GM12878 (cell line): ENCODE measurements around the gene ARHGAP15. TPM values are rescaled to one million over a fixed set of nuclear protein-coding genes. Genes with fewer than 3 reads are reported as not detected.

ENCODE experiments used
- ATAC-seq: fragments of 200-7000 bp; cut with Tn5 transposase; 3 replicates; pipeline ENCODE4 v1.9.1; 2020; ENCODE audit warnings: mild to moderate bottlenecking, moderate library complexity
- BruUV-seq: library from RNA; stranded (reverse); fragments of 400-500 nt; replicated peaks from 2 replicates; lab custom pipeline; 2021; lab: Mats Ljungman, UMichigan
- CTCF ChIA-PET: fragments of 300-600 bp; sonication (Branson Sonifier 250); formaldehyde crosslinking; extraction: SDS; loops from one replicate; lab custom pipeline; 2021; ENCODE audit warnings: inconsistent platforms; lab: Yijun Ruan, JAX
- POLR2A ChIA-PET: fragments of 350-600 bp; formaldehyde crosslinking; extraction: SDS; loops from one replicate; lab custom pipeline; 2021; ENCODE audit warnings: inconsistent platforms; lab: Charles Lee
- RAD21 ChIA-PET: fragments of 300-600 bp; sonication (Branson Sonifier 250); formaldehyde crosslinking; loops from one replicate; lab custom pipeline; 2023; ENCODE audit warnings: antibody characterized with exemption; ENCODE audit not compliant: unreplicated experiment; lab: Charles Lee
- SMC1A ChIA-PET: fragments of 300-600 bp; sonication (Branson Sonifier 250); formaldehyde crosslinking; loops from one replicate; lab custom pipeline; 2023; ENCODE audit not compliant: unreplicated experiment, uncharacterized antibody; lab: Charles Lee
- DNase-seq: peaks from one replicate; pipeline ENCODE4 v3.0.0-alpha.2; 2011; ENCODE audit warnings: low read depth, low spot score
- FAIRE-seq: peaks from 3 replicates; lab custom pipeline; 2011; peaks lifted over from hg19 to GRCh38; lab: Jason Lieb, UNC
- H2AFZ ChIP-seq: 2 replicates; pipeline ENCODE4 v1.6.0; 2011; ENCODE audit warnings: low read depth, low read length, control low read depth; ENCODE audit not compliant: control insufficient read depth
- H3K27ac ChIP-seq: 2 replicates; pipeline ENCODE4 v1.5.1; 2011; ENCODE audit warnings: control low read depth; ENCODE audit not compliant: control insufficient read depth, insufficient read depth
- H3K27me3 ChIP-seq, 2 experiments: replicated peaks in 1 of 2; 2 replicates each; pipeline versions ENCODE4 v1.6.0 to v1.6.1; 2011; ENCODE audit warnings: low read length in 1 of 2; ENCODE audit not compliant: control insufficient read depth in 2 of 2, insufficient read depth in 2 of 2
- H3K36me3 ChIP-seq, 2 experiments: 2 replicates each; pipeline ENCODE4 v1.5.1; 2011; ENCODE audit warnings: low read length in 1 of 2; ENCODE audit not compliant: control insufficient read depth in 2 of 2, insufficient read depth in 2 of 2
- H3K4me1 ChIP-seq: 2 replicates; pipeline ENCODE4 v1.6.1; 2011; ENCODE audit warnings: mild to moderate bottlenecking, low read length, moderate library complexity, mixed read lengths; ENCODE audit not compliant: control insufficient read depth, insufficient read depth
- H3K4me2 ChIP-seq: 2 replicates; pipeline ENCODE4 v1.6.0; 2011; ENCODE audit warnings: control low read depth; ENCODE audit not compliant: control insufficient read depth, insufficient read depth
- H3K4me3 ChIP-seq: fragments of 200-600 bp; sonication (generic); 2 replicates; pipeline ENCODE4 v1.5.1; 2016
- H3K79me2 ChIP-seq: 2 replicates; pipeline ENCODE4 v1.6.0; 2011; ENCODE audit warnings: low read length; ENCODE audit not compliant: control insufficient read depth, insufficient read depth
- H3K9ac ChIP-seq: 2 replicates; pipeline ENCODE4 v1.8.0; 2011; ENCODE audit warnings: low read length, control low read depth, mixed read lengths; ENCODE audit not compliant: control insufficient read depth, insufficient read depth
- H3K9me3 ChIP-seq: replicated peaks from 3 replicates; pipeline ENCODE4 v1.5.1; 2011; ENCODE audit warnings: mild to moderate bottlenecking, low read length; ENCODE audit not compliant: control insufficient read depth, insufficient read depth
- H4K20me1 ChIP-seq: 2 replicates; pipeline ENCODE4 v1.6.0; 2011; ENCODE audit not compliant: control insufficient read depth, insufficient read depth
- CHD4 ChIP-seq: fragments of 200-600 bp; sonication (generic); IDR thresholded peaks from 2 replicates; pipeline ENCODE4 v1.6.1; 2016; ENCODE audit warnings: mild to moderate bottlenecking
- KDM1A ChIP-seq: fragments of 200-600 bp; sonication (generic); IDR thresholded peaks from 2 replicates; pipeline ENCODE4 v1.6.1; 2016; ENCODE audit warnings: borderline replicate concordance
- MEF2A ChIP-seq: IDR thresholded peaks from 2 replicates; pipeline ENCODE4 v1.6.1; 2011; ENCODE audit warnings: low read depth, mild to moderate bottlenecking, low read length, moderate library complexity; ENCODE audit not compliant: insufficient read depth
- MEF2B ChIP-seq: fragments of 450-650 bp; IDR thresholded peaks from 2 replicates; pipeline ENCODE4 v1.6.1; 2018; ENCODE audit warnings: mild to moderate bottlenecking, moderate library complexity; ENCODE audit not compliant: partially characterized antibody, poor library complexity, severe bottlenecking
- NBN ChIP-seq: fragments of 450-650 bp; IDR thresholded peaks from 2 replicates; pipeline ENCODE4 v1.6.1; 2016
- NR2C1 ChIP-seq: fragments of 450-650 bp; IDR thresholded peaks from 2 replicates; pipeline ENCODE4 v1.6.1; 2017; ENCODE audit warnings: antibody characterized with exemption, mild to moderate bottlenecking, moderate library complexity
- NR2F1 ChIP-seq: fragments of 450-650 bp; conservative IDR thresholded peaks from 2 replicates; pipeline ENCODE4 v1.6.1; 2017; ENCODE audit warnings: mild to moderate bottlenecking
- RAD21 ChIP-seq: IDR thresholded peaks from 2 replicates; pipeline ENCODE4 v1.6.1; 2011; ENCODE audit warnings: mild to moderate bottlenecking, low read depth, low read length, moderate library complexity; ENCODE audit not compliant: insufficient read depth
- RAD51 ChIP-seq: fragments of 450-650 bp; IDR thresholded peaks from 2 replicates; pipeline ENCODE4 v1.6.1; 2016; ENCODE audit warnings: moderate library complexity, mild to moderate bottlenecking, inconsistent platforms
- SMC3 ChIP-seq: IDR thresholded peaks from 2 replicates; pipeline ENCODE4 v1.6.1; 2011; ENCODE audit warnings: low read length, improper control_type of control experiment, borderline replicate concordance
- SP1 ChIP-seq: IDR thresholded peaks from one replicate; pipeline ENCODE4 v1.6.1; 2011; ENCODE audit warnings: low read depth, low read length
- TBL1XR1 ChIP-seq: IDR thresholded peaks from 2 replicates; pipeline ENCODE4 v1.6.1; 2012; ENCODE audit warnings: low read depth, low read length, improper control_type of control experiment
- WGBS: methylation state at CpG from one replicate; pipeline ENCODE4 v1.1.6; 2016; ENCODE audit warnings: low lambda C conversion rate; ENCODE audit not compliant: insufficient replicate concordance, insufficient coverage; ENCODE audit errors: missing lambda C conversion rate; 5-methylcytosine and 5-hydroxymethylcytosine counted together
- in situ Hi-C: fragments of 300-500 bp; cut with MboI; formaldehyde crosslinking; loops from 9 replicates; pipeline ENCODE4 v1.14.3; 2018; ENCODE audit warnings: mixed read lengths
- intact Hi-C: fragments of 100-400 bp; cut with micrococcal nuclease; formaldehyde crosslinking; loops from one replicate; pipeline ENCODE4 v1.14.2; 2022; ENCODE audit not compliant: unreplicated experiment
- polyA plus RNA-seq, 11 experiments: library from polyadenylated mRNA; depleted of rRNA in 4 of 11; unstranded in 6 of 11; stranded (reverse) in 5 of 11; fragments of >200 nt; fragmentation: Nextera tagmentation in 4 of 11; fragmentation: Illumina TruSeq in 1 of 11; extraction: Ambion mirVana in 4 of 11; extraction: Trizol in 1 of 11; gene quantifications; 1 replicate in 1 of 11; 2 replicates in 10 of 11; pipeline versions ENCODE4 v1.2.1 to v1.2.3, GENCODE V29; 2011 to 2016; ENCODE audit warnings: inconsistent platforms in 2 of 11, missing spikeins in 2 of 11, low read depth in 1 of 11
- total RNA-seq, 4 experiments: library from RNA; depleted of rRNA in 3 of 4; stranded (reverse); fragments of >200 nt in 3 of 4; fragmentation: Illumina TruSeq in 1 of 4; extraction: Trizol in 1 of 4; gene quantifications; 2 replicates each; pipeline versions ENCODE4 v1.2.1 to v1.2.3, GENCODE V29; 2013 to 2021
- TF ChIP-seq, protein P1 (sequence below), 3 experiments: IDR thresholded peaks in 2 of 3; conservative IDR thresholded peaks in 1 of 3; 2 replicates each; pipeline ENCODE4 v1.5.1; 2011; ENCODE audit warnings: low read depth in 3 of 3, low read length in 3 of 3, mild to moderate bottlenecking in 3 of 3, control low read depth in 2 of 3, moderate library complexity in 2 of 3, inconsistent platforms in 1 of 3, mixed read lengths in 1 of 3; ENCODE audit not compliant: control insufficient read depth in 2 of 3, insufficient read depth in 1 of 3; ENCODE audit errors: extremely low read depth in 1 of 3

Gene ARHGAP15
- total and polyA plus RNA-seq, 10 of the 15 experiments (the other 5 are each of a cell fraction or from before 2014, with no cell fraction given), result 38.0 to 92.6 (median 66.7) TPM

DNA sequence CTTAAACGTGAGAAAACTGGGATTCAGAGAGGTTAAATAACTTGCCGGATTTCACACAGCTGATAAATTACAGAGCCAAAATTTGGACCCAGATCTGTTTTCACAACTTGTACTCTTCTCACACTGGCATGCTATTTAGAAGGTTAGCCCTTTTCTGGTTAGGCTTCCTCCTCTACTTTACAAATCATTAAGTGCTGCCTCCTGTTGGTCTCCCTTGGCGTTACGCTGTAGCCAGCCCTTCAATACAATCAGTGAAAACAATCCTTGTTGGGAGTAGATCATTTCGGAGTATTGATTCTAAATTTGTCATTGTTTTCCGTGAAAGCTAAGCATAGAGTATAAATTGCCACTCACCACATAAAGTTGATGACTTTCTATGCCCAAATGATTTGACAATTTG lies 153.5 kb downstream of the ARHGAP15 start:
- H3K27me3 ChIP-seq, result no peaks in the 10 kb centered on the region
- CTCF ChIA-PET, result interaction anchor here (0.9 to 12.8 kb wide), 7 partner anchors 9 to 248 kb away, joined by 3 to 100 read pairs (median 8); no protein-coding TSS in a partner anchor
- TF ChIP-seq, protein P1, sequence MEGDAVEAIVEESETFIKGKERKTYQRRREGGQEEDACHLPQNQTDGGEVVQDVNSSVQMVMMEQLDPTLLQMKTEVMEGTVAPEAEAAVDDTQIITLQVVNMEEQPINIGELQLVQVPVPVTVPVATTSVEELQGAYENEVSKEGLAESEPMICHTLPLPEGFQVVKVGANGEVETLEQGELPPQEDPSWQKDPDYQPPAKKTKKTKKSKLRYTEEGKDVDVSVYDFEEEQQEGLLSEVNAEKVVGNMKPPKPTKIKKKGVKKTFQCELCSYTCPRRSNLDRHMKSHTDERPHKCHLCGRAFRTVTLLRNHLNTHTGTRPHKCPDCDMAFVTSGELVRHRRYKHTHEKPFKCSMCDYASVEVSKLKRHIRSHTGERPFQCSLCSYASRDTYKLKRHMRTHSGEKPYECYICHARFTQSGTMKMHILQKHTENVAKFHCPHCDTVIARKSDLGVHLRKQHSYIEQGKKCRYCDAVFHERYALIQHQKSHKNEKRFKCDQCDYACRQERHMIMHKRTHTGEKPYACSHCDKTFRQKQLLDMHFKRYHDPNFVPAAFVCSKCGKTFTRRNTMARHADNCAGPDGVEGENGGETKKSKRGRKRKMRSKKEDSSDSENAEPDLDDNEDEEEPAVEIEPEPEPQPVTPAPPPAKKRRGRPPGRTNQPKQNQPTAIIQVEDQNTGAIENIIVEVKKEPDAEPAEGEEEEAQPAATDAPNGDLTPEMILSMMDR (IDR thresholded peaks at IDR 0.05 in 2 of 3, conservative IDR thresholded peaks at IDR 0.05 in 1 of 3; ENCODE audit: control insufficient read depth in 2 of 3, extremely low read depth in 1 of 3, insufficient read depth in 1 of 3, low read depth in 3 of 3, low read length in 3 of 3), result peak in 2 of 3 experiments; percentile 43; a peak in 5 of 6 replicates
- TF ChIP-seq SP1, result no peak
- H4K20me1 ChIP-seq, result no peaks in the 10 kb centered on the region
- POLR2A ChIA-PET, result no interaction called here
- H3K36me3 ChIP-seq, result no peaks in the 10 kb centered on the region
- SMC1A ChIA-PET, result interaction anchor here (2.3 kb wide), 2 partner anchors 21 to 171 kb away, joined by 5 to 27 read pairs; no protein-coding TSS in a partner anchor
- H3K79me2 ChIP-seq, result no peaks in the 10 kb centered on the region
- ATAC-seq (peak; percentile 47; the same call in 2 of the 3 replicates), FAIRE-seq (no peak), DNase-seq (no peak)
- H3K9ac ChIP-seq, result no peak overlapping the region
- no peak overlapping the region for H3K4me3 ChIP-seq
- in situ Hi-C loops, result no loop called here
- H3K27ac ChIP-seq, result no peak overlapping the region
- no peak overlapping the region for H3K4me2 ChIP-seq
- BruUV-seq, result no TSS peak
- RAD21 ChIA-PET, result interaction anchor here (1.2 kb wide), 1 partner anchor 82 kb away, joined by 3 read pairs; no protein-coding TSS in a partner anchor
- no peak overlapping the region for H2AFZ ChIP-seq
- intact Hi-C loops, result no loop called here
- no peaks in the 10 kb centered on the region for H3K4me1 ChIP-seq
- WGBS, result 97% methylated on average over 6 of the region's 6 CpGs
- no peaks in the 10 kb centered on the region for H3K9me3 ChIP-seq

DNA sequence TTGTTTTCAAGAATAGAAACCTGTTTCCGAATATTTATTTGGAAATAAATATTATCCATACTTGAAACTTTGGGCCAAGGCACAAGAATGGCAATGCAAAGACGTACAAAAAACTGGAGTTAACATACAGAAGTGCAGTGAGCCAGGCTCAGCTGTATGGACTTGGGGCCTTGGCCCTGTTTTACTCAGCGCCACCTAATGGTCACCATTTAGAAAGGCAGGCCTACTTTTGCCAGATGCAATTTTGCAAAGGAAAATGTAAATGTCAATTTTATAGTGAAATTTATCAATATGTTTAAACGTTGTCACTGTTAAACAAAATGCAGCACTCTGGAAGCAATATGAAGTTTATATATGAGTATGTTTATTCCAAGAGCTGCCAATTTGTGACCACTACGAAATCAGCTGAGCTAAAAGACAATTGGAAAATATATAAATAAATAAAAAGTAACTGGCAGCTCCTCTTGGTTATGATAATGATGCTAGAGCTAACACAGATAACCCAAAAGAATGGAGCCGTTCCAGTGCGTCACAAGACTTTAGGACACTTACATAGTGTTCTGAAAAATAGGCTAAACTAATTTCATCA lies 155.0 kb downstream of the ARHGAP15 start:
- ATAC-seq (peak; percentile 88), FAIRE-seq (peak; percentile 38), DNase-seq (no peak)
- WGBS, result 53% methylated on average over 7 of the region's 7 CpGs
- intact Hi-C loops (no loop called here), in situ Hi-C loops (no loop called here)
- H3K27me3 ChIP-seq, result no peaks in the 10 kb centered on the region
- no peak overlapping the region for H2AFZ ChIP-seq
- H3K79me2 ChIP-seq, result no peaks in the 10 kb centered on the region
- H3K9ac ChIP-seq, result no peak overlapping the region
- peaks cover 0 to 3% of the 10 kb centered on the region in 2 experiments; a peak in 1 of 4 replicates for H3K36me3 ChIP-seq
- ChIA-PET SMC1A (interaction anchor here (0.9 to 2.6 kb wide), 8 partner anchors 9 to 172 kb away, joined by 3 to 27 read pairs (median 4); no protein-coding TSS in a partner anchor), POLR2A (no interaction called here), CTCF (interaction anchor here (0.6 to 12.8 kb wide), 49 partner anchors 9 to 555 kb away, joined by 3 to 100 read pairs (median 4); no protein-coding TSS in a partner anchor), RAD21 (interaction anchor here (1.0 to 2.4 kb wide), 4 partner anchors 45 to 250 kb away, joined by 3 to 11 read pairs (median 4); no protein-coding TSS in a partner anchor)
- no peaks in the 10 kb centered on the region for H3K9me3 ChIP-seq
- BruUV-seq, result no TSS peak
- H3K4me3 ChIP-seq, result no peak overlapping the region
- no peak overlapping the region for H3K4me2 ChIP-seq
- no peaks in the 10 kb centered on the region for H3K4me1 ChIP-seq
- H3K27ac ChIP-seq, result no peak overlapping the region
- no peaks in the 10 kb centered on the region for H4K20me1 ChIP-seq
- no peak for TF ChIP-seq MEF2B
- TF ChIP-seq NR2C1, result no peak
- TF ChIP-seq RAD51, result no peak
- TF ChIP-seq CHD4, result no peak
- TF ChIP-seq NR2F1, result no peak
- TF ChIP-seq KDM1A, result no peak
- no peak for TF ChIP-seq TBL1XR1
- no peak for TF ChIP-seq MEF2A
- no peak for TF ChIP-seq NBN
- TF ChIP-seq SMC3, result peak; percentile 29; the same call in 1 of the 2 replicates
- peak; percentile 35; the same call in 1 of the 2 replicates for TF ChIP-seq RAD21
